IMR-90 (cell line): ENCODE results near the gene PRF1. TPM values are rescaled to one million over a fixed set of nuclear protein-coding genes. Genes with fewer than 3 reads are reported as not detected.

Source experiments
- ATAC-seq: fragments of 200-7000 bp; cut with Tn5 transposase; 2 replicates; pipeline ENCODE4 v1.9.1; 2020; ENCODE audit warnings: low read depth, mild to moderate bottlenecking, moderate library complexity
- BruUV-seq: library from RNA; stranded (reverse); fragments of 400-500 nt; replicated peaks from 2 replicates; lab custom pipeline; 2021; lab: Mats Ljungman, UMichigan
- CTCF ChIA-PET: fragments of 300-600 bp; formaldehyde crosslinking; extraction: SDS; loops from one replicate; lab custom pipeline; 2021; ENCODE audit warnings: antibody characterized with exemption; lab: Yijun Ruan, JAX
- POLR2A ChIA-PET: fragments of 300-600 bp; sonication (Branson Sonifier 250); formaldehyde crosslinking; loops from one replicate; lab custom pipeline; 2022; ENCODE audit warnings: antibody characterized with exemption; ENCODE audit not compliant: unreplicated experiment; lab: Charles Lee
- DNase-seq: peaks from one replicate; pipeline ENCODE4 v3.0.0; 2013
- H2AFZ ChIP-seq: replicated peaks from 2 replicates; pipeline ENCODE3; 2013; ENCODE audit warnings: low read length, mild to moderate bottlenecking; ENCODE audit not compliant: poor library complexity
- H2AK5ac ChIP-seq: 2 replicates; pipeline ENCODE4 v1.6.1; 2013; ENCODE audit warnings: low read depth, low read length, inconsistent platforms
- H2AK9ac ChIP-seq: replicated peaks from 2 replicates; pipeline ENCODE3; 2013; ENCODE audit warnings: mild to moderate bottlenecking, low read depth, low read length, moderate library complexity; ENCODE audit not compliant: poor library complexity
- H2BK120ac ChIP-seq: 2 replicates; pipeline ENCODE4 v1.6.1; 2013; ENCODE audit warnings: low read depth, low read length, inconsistent platforms
- H2BK15ac ChIP-seq: 3 replicates; pipeline ENCODE4 v1.6.1; 2013; ENCODE audit warnings: low read depth, low read length, inconsistent platforms
- H2BK20ac ChIP-seq: 2 replicates; pipeline ENCODE4 v1.6.1; 2013; ENCODE audit warnings: low read depth, mild to moderate bottlenecking, inconsistent platforms, low read length, moderate library complexity
- H2BK5ac ChIP-seq: 2 replicates; pipeline ENCODE4 v1.6.1; 2013; ENCODE audit warnings: mild to moderate bottlenecking, low read depth, low read length, inconsistent platforms; ENCODE audit not compliant: poor library complexity, severe bottlenecking
- H3K14ac ChIP-seq: replicated peaks from 2 replicates; pipeline ENCODE4 v1.6.1; 2013; ENCODE audit warnings: low read depth, low read length, inconsistent platforms
- H3K18ac ChIP-seq: 2 replicates; pipeline ENCODE4 v1.6.1; 2013; ENCODE audit warnings: low read depth, low read length, control low read depth
- H3K23ac ChIP-seq: 2 replicates; pipeline ENCODE4 v1.6.1; 2013; ENCODE audit warnings: low read depth, low read length, inconsistent platforms
- H3K27ac ChIP-seq: 2 replicates; pipeline ENCODE4 v1.5.1; 2013; ENCODE audit warnings: mild to moderate bottlenecking, control low read depth, low read length; ENCODE audit not compliant: insufficient read depth
- H3K27me3 ChIP-seq: 2 replicates; pipeline ENCODE4 v1.6.1; 2013; ENCODE audit warnings: low read length; ENCODE audit not compliant: control insufficient read depth, insufficient read depth
- H3K36me3 ChIP-seq: 2 replicates; pipeline ENCODE4 v1.6.1; 2013; ENCODE audit warnings: low read length, mixed read lengths; ENCODE audit not compliant: control insufficient read depth, insufficient read depth
- H3K4ac ChIP-seq: 2 replicates; pipeline ENCODE4 v1.6.1; 2013; ENCODE audit warnings: low read depth, low read length, inconsistent platforms
- H3K4me1 ChIP-seq: 2 replicates; pipeline ENCODE4 v1.6.1; 2013; ENCODE audit warnings: low read length, mixed read lengths; ENCODE audit not compliant: control insufficient read depth, insufficient read depth
- H3K4me2 ChIP-seq: 2 replicates; pipeline ENCODE4 v1.6.1; 2013; ENCODE audit warnings: low read depth, mild to moderate bottlenecking, control low read depth, low read length, moderate library complexity
- H3K4me3 ChIP-seq: 2 replicates; pipeline ENCODE4 v1.5.1; 2013; ENCODE audit warnings: low read depth, mild to moderate bottlenecking, control low read depth, low read length, moderate library complexity; ENCODE audit not compliant: insufficient read depth
- H3K56ac ChIP-seq: 2 replicates; pipeline ENCODE4 v1.6.1; 2013; ENCODE audit warnings: low read length, inconsistent platforms; ENCODE audit not compliant: insufficient read depth; ENCODE audit errors: extremely low read depth
- H3K79me1 ChIP-seq, 2 experiments: 2 replicates each; pipeline ENCODE4 v1.6.1; 2013; ENCODE audit warnings: low read length in 2 of 2, inconsistent platforms in 1 of 2, low read depth in 1 of 2
- H3K9ac ChIP-seq: 2 replicates; pipeline ENCODE4 v1.6.1; 2013; ENCODE audit warnings: low read depth, low read length, control low read depth
- H3K9me1 ChIP-seq: 2 replicates; pipeline ENCODE4 v1.6.1; 2013; ENCODE audit warnings: low read length, inconsistent platforms; ENCODE audit not compliant: insufficient read depth
- H3K9me3 ChIP-seq: 2 replicates; pipeline ENCODE4 v1.6.1; 2013; ENCODE audit warnings: low read length; ENCODE audit not compliant: control insufficient read depth, insufficient read depth
- H4K20me1 ChIP-seq: 2 replicates; pipeline ENCODE4 v1.6.1; 2013; ENCODE audit warnings: low read length, inconsistent platforms; ENCODE audit not compliant: insufficient read depth
- H4K5ac ChIP-seq: 2 replicates; pipeline ENCODE4 v1.6.1; 2013; ENCODE audit warnings: mild to moderate bottlenecking, low read depth, low read length, control low read depth
- H4K8ac ChIP-seq, 2 experiments: 2 replicates each; pipeline ENCODE4 v1.6.1; 2013; ENCODE audit warnings: low read depth in 2 of 2, low read length in 2 of 2, control low read depth in 1 of 2, inconsistent platforms in 1 of 2
- H4K91ac ChIP-seq: 2 replicates; pipeline ENCODE4 v1.6.1; 2013; ENCODE audit warnings: low read depth, low read length, inconsistent platforms; ENCODE audit not compliant: insufficient read depth
- MAFK ChIP-seq: IDR thresholded peaks from 2 replicates; pipeline ENCODE4 v1.6.1; 2012; ENCODE audit warnings: low read depth, low read length, improper control_type of control experiment
- MXI1 ChIP-seq: IDR thresholded peaks from 2 replicates; pipeline ENCODE4 v1.6.1; 2012; ENCODE audit warnings: low read depth, mild to moderate bottlenecking, low read length, moderate library complexity, borderline replicate concordance
- NFE2L2 ChIP-seq: fragments of 150-350 bp; IDR thresholded peaks from 2 replicates; pipeline ENCODE4 v1.6.1; 2016; ENCODE audit warnings: low read depth, mild to moderate bottlenecking, low read length
- RCOR1 ChIP-seq: IDR thresholded peaks from 2 replicates; pipeline ENCODE4 v1.6.1; 2012; ENCODE audit warnings: mild to moderate bottlenecking, low read length, improper control_type of control experiment; ENCODE audit not compliant: insufficient replicate concordance
- WGBS, 2 experiments: methylation state at CpG; one replicate each; pipeline versions ENCODE4 v1.1.5 to v1.1.7; 2013; ENCODE audit warnings: missing lambda C conversion rate in 2 of 2; ENCODE audit not compliant: insufficient read length in 1 of 2; ENCODE audit errors: extremely low coverage in 2 of 2; 5-methylcytosine and 5-hydroxymethylcytosine counted together
- dilution Hi-C: fragments of 300-500 bp; cut with HindIII; formaldehyde crosslinking; loops from one replicate; pipeline ENCODE4 v1.14.3; 2018; ENCODE audit warnings: low sequenced_read_pairs; ENCODE audit not compliant: unreplicated experiment
- in situ Hi-C: fragments of 300-500 bp; cut with MboI; formaldehyde crosslinking; loops from 3 replicates; pipeline ENCODE4 v1.14.3; 2019; ENCODE audit warnings: low sequenced_read_pairs, inconsistent platforms, mixed read lengths
- intact Hi-C: fragments of 100-400 bp; cut with micrococcal nuclease; formaldehyde crosslinking; loops from 2 replicates; pipeline ENCODE4 v1.10.0; 2022
- polyA plus RNA-seq, 3 experiments: library from polyadenylated mRNA; depleted of rRNA; stranded (reverse); fragments of >200 nt; gene quantifications; 2 replicates each; pipeline ENCODE4 v1.2.3, GENCODE V29; 2012; ENCODE audit warnings: low replicate concordance in 1 of 3
- total RNA-seq: library from RNA; depleted of rRNA; stranded (reverse); fragments of >200 nt; gene quantifications from 2 replicates; pipeline ENCODE4 v1.2.3, GENCODE V29; 2012

Gene PRF1
- total and polyA plus RNA-seq, 2 of the 4 experiments (the other 2 are of a cell fraction), result not detected

- 90% methylated on average over 2 of the region's 10 CpGs; no CpG with 5 or more reads in 1 of the 2 experiments for WGBS, 2 experiments
- H3K9ac ChIP-seq, result no peak overlapping the region
- no peak overlapping the region for H2BK120ac ChIP-seq
- in situ Hi-C loops (no loop called here), dilution Hi-C loops (no loop called here), intact Hi-C loops (no loop called here)
- BruUV-seq, result no TSS peak
- no peak overlapping the region for H3K56ac ChIP-seq
- no peaks in the 10 kb centered on the region for H3K9me3 ChIP-seq
- no peak overlapping the region for H2AFZ ChIP-seq
- H3K4me1 ChIP-seq, result peaks cover 3% of the 10 kb centered on the region; the same call in 1 of the 2 replicates
- H3K79me1 ChIP-seq, result no peaks in the 10 kb centered on the region
- H4K8ac ChIP-seq, result no peak overlapping the region
- no peaks in the 10 kb centered on the region for H3K36me3 ChIP-seq
- H3K4ac ChIP-seq, result no peak overlapping the region
- no peak overlapping the region for H4K91ac ChIP-seq
- H3K18ac ChIP-seq, result no peak overlapping the region
- no peaks in the 10 kb centered on the region for H3K9me1 ChIP-seq
- TF ChIP-seq MXI1 (no peak), NFE2L2 (no peak), MAFK (no peak), RCOR1 (no peak)
- H4K5ac ChIP-seq, result no peak overlapping the region
- no peak overlapping the region for H2BK5ac ChIP-seq
- DNase-seq (no peak), ATAC-seq (no peak)
- H3K14ac ChIP-seq, result no peak overlapping the region
- no peak overlapping the region for H2BK15ac ChIP-seq
- no peak overlapping the region for H3K23ac ChIP-seq
- H2BK20ac ChIP-seq, result no peak overlapping the region
- H4K20me1 ChIP-seq, result no peaks in the 10 kb centered on the region
- H3K4me3 ChIP-seq, result no peak overlapping the region
- ChIA-PET POLR2A (no interaction called here), CTCF (no interaction called here)
- H3K4me2 ChIP-seq, result no peak overlapping the region
- no peak overlapping the region for H2AK5ac ChIP-seq
- H2AK9ac ChIP-seq, result no peak overlapping the region
- peaks cover 16% of the 10 kb centered on the region for H3K27me3 ChIP-seq
- no peak overlapping the region for H3K27ac ChIP-seq
Observed at GRCh38 chr10:70561070-70561469, 41.5 kb downstream of the PRF1 start.
